ENCODE measurements around the gene NAP1L4. TPM values are rescaled to one million over a fixed set of nuclear protein-coding genes. Genes with fewer than 3 reads are reported as not detected.
A peak's percentile ranks its signal among the peaks of the same experiment; 100 is the strongest.

NAP1L4 gene
- total RNA-seq, 2 experiments from 2014 or later, result 262 to 285 TPM

DNA sequence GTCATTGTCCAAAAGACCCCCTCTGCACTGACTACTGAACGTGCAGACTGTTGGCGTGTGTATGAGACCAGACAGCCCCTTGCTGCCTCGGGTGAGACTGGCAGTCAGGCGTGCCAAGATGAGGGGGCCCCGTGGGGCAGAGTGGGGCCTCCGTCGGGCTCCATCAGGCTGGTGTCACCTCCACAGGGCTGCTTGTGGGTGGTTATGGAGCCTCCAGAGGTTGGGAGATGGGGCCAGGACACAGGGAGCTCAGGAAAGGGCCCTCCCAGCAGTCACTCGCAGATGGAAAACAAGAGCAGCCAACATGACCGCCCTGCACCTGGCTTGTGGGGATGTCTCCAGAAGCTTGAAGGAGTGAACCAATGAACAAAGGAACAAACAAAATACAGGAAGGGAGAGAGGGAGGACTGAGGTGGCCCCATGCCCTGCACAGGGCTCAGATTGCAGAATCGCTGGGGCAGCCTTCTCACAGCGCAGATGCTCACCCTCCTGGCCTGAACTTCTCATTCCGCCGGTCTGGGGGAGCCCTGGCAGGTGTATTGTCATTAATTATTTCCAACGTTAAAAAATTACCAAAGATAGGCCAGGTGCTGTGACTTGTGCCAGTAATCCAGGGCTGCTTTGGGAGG, 57.4 kb downstream of the NAP1L4 start:
- Mint-ChIP-seq H3K4me3 (no peak overlapping the region), H3K36me3 (ENCODE audit: low read depth) (peaks cover 8% of the 10 kb centered on the region), H3K27ac (no peak overlapping the region), H3K9me3 (peaks cover 8% of the 10 kb centered on the region), H3K27me3 (peaks cover 9% of the 10 kb centered on the region), H3K4me1 (ENCODE audit: low read depth) (peaks cover 9% of the 10 kb centered on the region)
- H3K27ac ChIP-seq (ENCODE audit: low read depth in 1 of 2, low read length in 2 of 2), result no peak overlapping the region
- H3K9me3 ChIP-seq (ENCODE audit: control insufficient read depth in 1 of 2, insufficient read depth in 1 of 2, low read length in 2 of 2), result peaks cover 13 to 15% of the 10 kb centered on the region in 2 experiments
- H3K4me3 ChIP-seq (ENCODE audit: low read length), result no peak overlapping the region
- DNase-seq (peak in 1 of 14 experiments; percentile 26), ATAC-seq (ENCODE audit: poor library complexity) (no peak)
- CTCF ChIA-PET, result interaction anchor here (1.5 kb wide), 1 partner anchor 402 kb away, joined by 8 read pairs; no protein-coding TSS in a partner anchor
- peaks cover 4 to 6% of the 10 kb centered on the region in 2 experiments for H3K27me3 ChIP-seq (ENCODE audit: control insufficient read depth in 1 of 2, insufficient read depth in 2 of 2, low read length in 2 of 2)
- intact Hi-C loops (cut with DNase I, micrococcal nuclease), result no loop called here
- H3K36me3 ChIP-seq (ENCODE audit: insufficient read depth, low read length), result no peaks in the 10 kb centered on the region
- TF ChIP-seq, protein P1, sequence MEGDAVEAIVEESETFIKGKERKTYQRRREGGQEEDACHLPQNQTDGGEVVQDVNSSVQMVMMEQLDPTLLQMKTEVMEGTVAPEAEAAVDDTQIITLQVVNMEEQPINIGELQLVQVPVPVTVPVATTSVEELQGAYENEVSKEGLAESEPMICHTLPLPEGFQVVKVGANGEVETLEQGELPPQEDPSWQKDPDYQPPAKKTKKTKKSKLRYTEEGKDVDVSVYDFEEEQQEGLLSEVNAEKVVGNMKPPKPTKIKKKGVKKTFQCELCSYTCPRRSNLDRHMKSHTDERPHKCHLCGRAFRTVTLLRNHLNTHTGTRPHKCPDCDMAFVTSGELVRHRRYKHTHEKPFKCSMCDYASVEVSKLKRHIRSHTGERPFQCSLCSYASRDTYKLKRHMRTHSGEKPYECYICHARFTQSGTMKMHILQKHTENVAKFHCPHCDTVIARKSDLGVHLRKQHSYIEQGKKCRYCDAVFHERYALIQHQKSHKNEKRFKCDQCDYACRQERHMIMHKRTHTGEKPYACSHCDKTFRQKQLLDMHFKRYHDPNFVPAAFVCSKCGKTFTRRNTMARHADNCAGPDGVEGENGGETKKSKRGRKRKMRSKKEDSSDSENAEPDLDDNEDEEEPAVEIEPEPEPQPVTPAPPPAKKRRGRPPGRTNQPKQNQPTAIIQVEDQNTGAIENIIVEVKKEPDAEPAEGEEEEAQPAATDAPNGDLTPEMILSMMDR (IDR thresholded peaks at IDR 0.05), result no peak
- POLR2A ChIA-PET, result no interaction called here
- peaks cover 27% of the 10 kb centered on the region for H3K4me1 ChIP-seq (ENCODE audit: insufficient read depth, low read length)

DNA sequence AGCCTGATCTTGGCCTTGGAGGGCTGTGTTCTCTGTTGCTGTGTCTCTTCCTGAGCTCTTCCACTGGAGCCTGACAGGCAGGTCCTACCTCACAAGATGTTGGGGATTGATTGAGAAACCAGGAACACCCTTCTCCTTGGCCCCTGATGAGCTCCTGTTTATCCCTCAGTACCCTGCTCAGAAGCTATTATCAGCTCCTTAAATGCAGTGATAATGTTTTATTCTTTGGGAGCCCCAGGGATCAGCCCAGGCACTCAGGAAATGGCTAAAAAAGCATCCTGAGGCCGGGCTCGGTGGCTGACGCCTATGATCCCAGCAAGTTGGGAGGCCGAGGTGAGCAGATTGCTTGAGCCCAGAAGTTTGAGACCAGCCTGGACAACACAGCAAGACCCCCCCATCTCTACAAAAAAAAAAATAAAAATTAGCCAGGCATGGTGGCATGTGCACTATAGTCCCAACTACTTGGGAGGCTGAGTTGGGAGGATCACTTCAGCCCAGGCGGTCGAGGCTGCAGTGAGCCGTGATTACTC, 58.0 kb downstream of the NAP1L4 start:
- Histone ChIP-seq H3K36me3 (ENCODE audit: insufficient read depth, low read length) (no peaks in the 10 kb centered on the region), H3K9me3 (ENCODE audit: control insufficient read depth in 1 of 2, insufficient read depth in 1 of 2, low read length in 2 of 2) (peaks cover 12% of the 10 kb centered on the region in 2 experiments), H3K27me3 (ENCODE audit: control insufficient read depth in 1 of 2, insufficient read depth in 2 of 2, low read length in 2 of 2) (peaks cover 8% of the 10 kb centered on the region in 2 experiments), H3K27ac (ENCODE audit: low read depth in 1 of 2, low read length in 2 of 2) (no peak overlapping the region), H3K4me3 (ENCODE audit: low read length) (no peak overlapping the region), H3K4me1 (ENCODE audit: insufficient read depth, low read length) (peaks cover 33% of the 10 kb centered on the region)
- H3K27ac Mint-ChIP-seq, result no peak overlapping the region
- intact Hi-C loops (cut with DNase I, micrococcal nuclease), result no loop called here
- ATAC-seq (ENCODE audit: poor library complexity) (no peak), DNase-seq (no peak)
- ChIA-PET POLR2A (no interaction called here), CTCF (interaction anchor here (0.9 to 1.5 kb wide), 3 partner anchors 41 to 629 kb away, joined by 3 to 8 read pairs (median 3); no protein-coding TSS in a partner anchor)
- no peak overlapping the region for H3K4me3 Mint-ChIP-seq
- H3K9me3 Mint-ChIP-seq, result peaks cover 8% of the 10 kb centered on the region
- TF ChIP-seq, protein P1 (IDR thresholded peaks at IDR 0.05), result no peak
- H3K4me1 Mint-ChIP-seq (ENCODE audit: low read depth), result peaks cover 11% of the 10 kb centered on the region
- H3K27me3 Mint-ChIP-seq, result peaks cover 11% of the 10 kb centered on the region
- H3K36me3 Mint-ChIP-seq (ENCODE audit: low read depth), result peaks cover 8% of the 10 kb centered on the region

DNA sequence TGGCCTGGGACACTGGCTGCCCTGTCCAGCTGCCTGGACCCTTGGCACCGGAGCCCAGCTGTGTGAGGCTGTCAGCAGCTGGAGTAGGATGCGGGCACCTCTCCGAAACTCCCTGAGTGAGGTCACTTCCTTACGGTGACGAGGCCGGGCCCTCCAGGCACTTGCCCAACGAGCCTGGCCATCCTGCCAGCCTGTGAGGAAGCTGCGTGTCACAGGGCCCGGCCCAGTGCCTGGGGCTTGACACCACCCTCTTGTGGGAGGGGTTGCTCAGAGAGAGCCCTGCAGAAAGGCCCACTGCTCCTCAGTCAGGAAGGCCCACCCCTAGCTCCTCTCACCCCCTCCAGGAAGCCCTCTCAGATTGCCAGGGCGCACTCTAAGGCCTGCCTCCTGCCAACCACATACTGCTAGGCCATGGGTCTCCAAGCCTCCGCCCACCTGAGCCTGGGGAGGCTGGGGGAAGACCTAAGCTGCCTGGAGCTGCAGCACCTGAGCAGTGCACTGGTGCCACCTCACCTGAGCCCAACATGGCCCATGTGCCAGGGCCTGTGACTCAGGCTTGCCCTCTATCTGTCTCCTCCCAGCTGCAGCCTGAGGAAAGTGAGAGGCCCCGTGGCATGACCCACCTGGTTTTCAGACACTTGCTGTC, 58.6 kb downstream of the NAP1L4 start:
- CTCF ChIA-PET, result interaction anchor here (0.9 to 1.5 kb wide), 3 partner anchors 41 to 628 kb away, joined by 3 to 8 read pairs (median 3); no protein-coding TSS in a partner anchor
- Mint-ChIP-seq H3K36me3 (ENCODE audit: low read depth) (peaks cover 8% of the 10 kb centered on the region), H3K9me3 (peaks cover 5% of the 10 kb centered on the region), H3K4me1 (ENCODE audit: low read depth) (peaks cover 14% of the 10 kb centered on the region), H3K27ac (no peak overlapping the region), H3K4me3 (no peak overlapping the region), H3K27me3 (peaks cover 14% of the 10 kb centered on the region)
- no peak overlapping the region for H3K4me3 ChIP-seq (ENCODE audit: low read length)
- no peaks in the 10 kb centered on the region for H3K36me3 ChIP-seq (ENCODE audit: insufficient read depth, low read length)
- POLR2A ChIA-PET, result interaction anchor here (1.0 kb wide), 1 partner anchor 488 kb away, joined by 3 read pairs; no protein-coding TSS in a partner anchor
- peak in 7 of 14 experiments; percentile 26 to 88 (median 37) for DNase-seq
- intact Hi-C loops (cut with DNase I, micrococcal nuclease), result no loop called here
- H3K27ac ChIP-seq (ENCODE audit: low read depth in 1 of 2, low read length in 2 of 2), result no peak overlapping the region
- peaks cover 8 to 10% of the 10 kb centered on the region in 2 experiments for H3K27me3 ChIP-seq (ENCODE audit: control insufficient read depth in 1 of 2, insufficient read depth in 2 of 2, low read length in 2 of 2)
- TF ChIP-seq, protein P1 (IDR thresholded peaks at IDR 0.05), result no peak
- H3K4me1 ChIP-seq (ENCODE audit: insufficient read depth, low read length), result peaks cover 38% of the 10 kb centered on the region
- peak; percentile 56 for ATAC-seq (ENCODE audit: poor library complexity)
- H3K9me3 ChIP-seq (ENCODE audit: control insufficient read depth in 1 of 2, insufficient read depth in 1 of 2, low read length in 2 of 2), result peaks cover 7 to 9% of the 10 kb centered on the region in 2 experiments
